Spleen (tissue), 11 donors: Measurements from ENCODE around the gene ZBTB42. TPM values are rescaled to one million over a fixed set of nuclear protein-coding genes. Genes with fewer than 3 reads are reported as not detected.

Experiments
- DNase-seq: peaks from one replicate; pipeline ENCODE4 v3.0.0-alpha.2; 2020
- H3K27ac ChIP-seq, 8 donors: fragments of 200-600 bp; sonication (generic) in 7 of 8; 1 replicate in 4 of 8; 2 replicates in 4 of 8; pipeline versions ENCODE4 v1.5.0 to v1.8.0; 2016 to 2021; ENCODE audit warnings: inconsistent platforms in 4 of 8, mild to moderate bottlenecking in 4 of 8, moderate library complexity in 1 of 8
- H3K27me3 ChIP-seq, 7 donors: fragments of 200-600 bp; sonication (generic) in 6 of 7; replicated peaks in 1 of 7; 1 replicate in 4 of 7; 2 replicates in 3 of 7; pipeline versions ENCODE4 v1.5.0 to v1.8.0; 2016 to 2021; ENCODE audit warnings: inconsistent platforms in 3 of 7, mild to moderate bottlenecking in 1 of 7
- H3K36me3 ChIP-seq, 6 donors: fragments of 200-600 bp; sonication (generic) in 5 of 6; 1 replicate in 4 of 6; 2 replicates in 2 of 6; pipeline versions ENCODE4 v1.5.0 to v1.8.0; 2016 to 2021; ENCODE audit warnings: inconsistent platforms in 2 of 6
- H3K4me1 ChIP-seq, 6 donors: fragments of 200-600 bp; sonication (generic) in 5 of 6; 1 replicate in 3 of 6; 2 replicates in 3 of 6; pipeline versions ENCODE4 v1.5.0 to v1.8.0; 2016 to 2021; ENCODE audit warnings: inconsistent platforms in 3 of 6
- H3K4me3 ChIP-seq, 8 donors: fragments of 200-600 bp; sonication (generic) in 7 of 8; 1 replicate in 4 of 8; 2 replicates in 4 of 8; pipeline versions ENCODE4 v1.5.0 to v1.8.0; 2016 to 2021; ENCODE audit warnings: inconsistent platforms in 4 of 8, mild to moderate bottlenecking in 4 of 8, moderate library complexity in 2 of 8
- H3K9me3 ChIP-seq, 8 donors: fragments of 200-600 bp; sonication (generic) in 7 of 8; 1 replicate in 4 of 8; 2 replicates in 4 of 8; pipeline versions ENCODE4 v1.5.0 to v1.8.0; 2016 to 2021; ENCODE audit warnings: inconsistent platforms in 4 of 8
- POLR2A ChIP-seq, 3 donors: fragments of 450-650 bp; IDR thresholded peaks; one replicate each; pipeline ENCODE4 v1.5.1; 2017; ENCODE audit warnings: antibody characterized with exemption in 3 of 3, mild to moderate bottlenecking in 1 of 3
- POLR2AphosphoS5 ChIP-seq, 3 donors: sonication (generic); formaldehyde crosslinking; IDR thresholded peaks; one replicate each; pipeline ENCODE4 v1.5.1; 2017; ENCODE audit warnings: antibody characterized with exemption in 3 of 3
- WGBS, 5 donors: extraction: QIAGEN DNeasy Blood & Tissue Kit in 3 of 5; methylation state at CpG; one replicate each; pipeline versions ENCODE4 v1.1.5 to v1.1.7; 2013 to 2018; 5-methylcytosine and 5-hydroxymethylcytosine counted together
- intact Hi-C: fragments of 100-400 bp; cut with DNase I; formaldehyde crosslinking; loops from one replicate; pipeline ENCODE4 v1.15.0; 2023; ENCODE audit warnings: low total_unique reads
- polyA plus RNA-seq, 3 donors: library from polyadenylated mRNA; stranded (reverse); fragments of 200-250 nt; gene quantifications; one replicate each; pipeline ENCODE4 v1.2.1, GENCODE V29; 2013
- total RNA-seq, 7 donors: library from RNA; depleted of rRNA in 3 of 7; stranded (reverse); fragments of >200 nt in 3 of 7; fragmentation: NEBNext Ultra II Directional in 4 of 7; extraction: Animal tissue kit (Norgen Biotek cat#: 25700) in 4 of 7; gene quantifications; one replicate each; pipeline versions ENCODE4 v1.1.0 to v1.2.1, GENCODE V29; 2016 to 2021
- TF ChIP-seq, protein P1 (sequence below), 11 experiments: fragments of 200-600 bp in 7 of 11; fragments of 450-650 bp in 4 of 11; sonication (generic) in 4 of 11; IDR thresholded peaks in 8 of 11; conservative IDR thresholded peaks in 3 of 11; 1 replicate in 7 of 11; 2 replicates in 4 of 11; pipeline versions ENCODE4 v1.4.0 to v1.8.0; 2016 to 2021; ENCODE audit warnings: antibody characterized with exemption in 11 of 11, inconsistent platforms in 4 of 11, mild to moderate bottlenecking in 1 of 11
- donor health status: healthy with polysubstance abuse.
- donor health status: DM: no; HTN: no; CAD: no; lungs with moderate emphysema.
- donor health status: DM: no; HTN: no; CAD: no.
- donor health status: Bipolar disorder and iron deficiency.
- donor health status: healthy.
- donor health status: DM: no; HTN: no; CAD: no.
- donor health status: DM: yes; HTN: yes; CAD: no.

The ZBTB42 gene
- total and polyA plus RNA-seq, 10 donors, result 0.74 to 11.5 (median 4.6) TPM

DNA sequence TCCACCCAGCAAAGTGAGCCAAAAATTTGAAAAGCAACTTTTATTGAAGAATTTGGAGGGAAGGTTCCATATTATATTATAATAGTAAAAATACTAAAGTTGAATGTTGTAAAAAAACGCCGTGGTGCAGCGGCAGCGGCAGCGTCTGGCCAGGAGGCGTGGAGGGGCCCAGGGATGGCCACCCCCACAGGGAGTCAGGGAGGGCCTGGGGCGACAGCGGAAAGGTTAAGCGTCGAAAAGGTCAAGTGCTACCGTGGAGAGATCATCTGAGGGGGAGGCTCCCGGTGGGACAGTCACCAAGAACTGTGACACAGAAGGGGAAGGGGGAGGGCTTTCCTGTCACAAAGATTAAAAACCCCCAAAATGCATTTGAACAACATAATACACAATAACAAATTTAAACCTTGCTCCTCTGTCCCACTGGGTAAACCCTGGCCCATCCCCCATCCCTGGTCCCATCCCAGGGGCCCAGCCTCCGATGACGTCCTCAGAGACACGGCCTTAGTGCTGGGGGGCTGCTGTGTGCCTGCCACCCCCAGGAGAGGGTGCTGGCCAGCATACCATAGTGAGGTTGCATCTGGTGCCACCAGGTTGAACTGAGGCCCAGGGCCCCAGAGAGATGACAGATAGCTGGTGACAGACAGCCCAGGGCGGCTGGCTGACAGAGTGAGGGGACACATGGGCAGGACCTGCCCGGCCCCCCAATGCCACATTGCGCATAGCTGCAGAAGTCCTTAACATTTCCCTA, 31.4 kb upstream of the ZBTB42 start:
- H3K36me3 ChIP-seq, result peaks cover 0 to 52% (median 39%) of the 10 kb centered on the region in 6 donors
- peaks cover 13 to 46% (median 30%) of the 10 kb centered on the region in 6 donors for H3K4me1 ChIP-seq
- H3K9me3 ChIP-seq, result peaks cover 0 to 12% (median 6%) of the 10 kb centered on the region in 8 donors
- H3K27me3 ChIP-seq, result no peaks in the 10 kb centered on the region
- DNase-seq, result no peak
- TF ChIP-seq POLR2A (IDR thresholded peaks at IDR 0.05) (no peak), POLR2AphosphoS5 (IDR thresholded peaks at IDR 0.05) (peak in 2 of 3 donors; percentile 5 to 37)
- H3K4me3 ChIP-seq, result no peak overlapping the region
- H3K27ac ChIP-seq, result peak overlapping the region in 6 of 8 donors; percentile 27 to 74 (median 56)
- WGBS, 5 donors, result 80 to 83% (median 82%) methylated on average over 17 to 18 of the region's 18 CpGs
- intact Hi-C loops, result loop anchor here (2.0 kb wide), 1 partner anchor 55 kb away; no protein-coding TSS in a partner anchor

GRCh38 chr14:104770072-104770579, 30.8 kb upstream of the ZBTB42 start:
- Histone ChIP-seq H3K27me3 (no peaks in the 10 kb centered on the region), H3K9me3 (peaks cover 0 to 12% (median 6%) of the 10 kb centered on the region in 8 donors), H3K27ac (no peak overlapping the region), H3K4me1 (peaks cover 13 to 46% (median 30%) of the 10 kb centered on the region in 6 donors), H3K36me3 (peaks cover 0 to 59% (median 46%) of the 10 kb centered on the region in 6 donors), H3K4me3 (no peak overlapping the region)
- no peak for DNase-seq
- TF ChIP-seq POLR2AphosphoS5 (IDR thresholded peaks at IDR 0.05) (no peak), POLR2A (IDR thresholded peaks at IDR 0.05) (no peak)
- TF ChIP-seq, protein P1, sequence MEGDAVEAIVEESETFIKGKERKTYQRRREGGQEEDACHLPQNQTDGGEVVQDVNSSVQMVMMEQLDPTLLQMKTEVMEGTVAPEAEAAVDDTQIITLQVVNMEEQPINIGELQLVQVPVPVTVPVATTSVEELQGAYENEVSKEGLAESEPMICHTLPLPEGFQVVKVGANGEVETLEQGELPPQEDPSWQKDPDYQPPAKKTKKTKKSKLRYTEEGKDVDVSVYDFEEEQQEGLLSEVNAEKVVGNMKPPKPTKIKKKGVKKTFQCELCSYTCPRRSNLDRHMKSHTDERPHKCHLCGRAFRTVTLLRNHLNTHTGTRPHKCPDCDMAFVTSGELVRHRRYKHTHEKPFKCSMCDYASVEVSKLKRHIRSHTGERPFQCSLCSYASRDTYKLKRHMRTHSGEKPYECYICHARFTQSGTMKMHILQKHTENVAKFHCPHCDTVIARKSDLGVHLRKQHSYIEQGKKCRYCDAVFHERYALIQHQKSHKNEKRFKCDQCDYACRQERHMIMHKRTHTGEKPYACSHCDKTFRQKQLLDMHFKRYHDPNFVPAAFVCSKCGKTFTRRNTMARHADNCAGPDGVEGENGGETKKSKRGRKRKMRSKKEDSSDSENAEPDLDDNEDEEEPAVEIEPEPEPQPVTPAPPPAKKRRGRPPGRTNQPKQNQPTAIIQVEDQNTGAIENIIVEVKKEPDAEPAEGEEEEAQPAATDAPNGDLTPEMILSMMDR (IDR thresholded peaks at IDR 0.05 in 8 of 11, conservative IDR thresholded peaks at IDR 0.05 in 3 of 11), result no peak
- intact Hi-C loops, result no loop called here
- 85 to 89% (median 88%) methylated on average over 24 of the region's 24 CpGs for WGBS, 5 donors

DNA sequence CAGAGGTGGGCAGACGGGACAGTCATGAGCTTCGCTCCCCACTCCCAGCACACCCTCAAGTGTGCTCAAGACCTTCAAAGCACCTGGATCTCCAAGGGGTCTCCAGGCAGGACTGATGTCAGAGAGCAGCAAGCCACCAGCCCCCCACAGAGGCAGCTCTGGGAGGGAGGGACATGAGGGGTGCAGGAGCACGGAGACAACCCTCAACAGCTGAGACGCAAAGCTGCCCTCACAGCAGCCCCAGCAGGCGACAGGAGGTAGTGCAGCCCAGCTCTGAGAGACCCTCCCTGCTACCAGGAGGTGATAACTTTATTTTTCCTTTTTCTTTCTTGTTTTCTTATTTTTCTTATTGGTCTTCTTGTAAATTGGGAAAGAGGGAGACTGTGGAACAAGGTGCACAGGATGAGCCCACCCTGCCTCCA, 30.0 kb upstream of the ZBTB42 start:
- DNase-seq, result no peak
- Histone ChIP-seq H3K27ac (no peak overlapping the region), H3K36me3 (peaks cover 0 to 66% (median 51%) of the 10 kb centered on the region in 6 donors), H3K9me3 (peaks cover 0 to 12% (median 6%) of the 10 kb centered on the region in 8 donors), H3K4me3 (no peak overlapping the region), H3K4me1 (peaks cover 13 to 46% (median 30%) of the 10 kb centered on the region in 6 donors), H3K27me3 (no peaks in the 10 kb centered on the region)
- intact Hi-C loops, result no loop called here
- TF ChIP-seq, protein P1 (IDR thresholded peaks at IDR 0.05 in 8 of 11, conservative IDR thresholded peaks at IDR 0.05 in 3 of 11), result peak in 7 of 11 experiments; percentile 22 to 57 (median 46)
- no peak for TF ChIP-seq POLR2A (IDR thresholded peaks at IDR 0.05)
- TF ChIP-seq POLR2AphosphoS5 (IDR thresholded peaks at IDR 0.05), result peak in 1 of 3 donors; percentile 13
- WGBS, 5 donors, result 87 to 97% (median 94%) methylated on average over 5 of the region's 5 CpGs

GRCh38 chr14:104771374-104771773, 29.5 kb upstream of the ZBTB42 start:
- no peaks in the 10 kb centered on the region for H3K27me3 ChIP-seq
- peaks cover 0 to 9% (median 6%) of the 10 kb centered on the region in 8 donors for H3K9me3 ChIP-seq
- no peak overlapping the region for H3K27ac ChIP-seq
- no peak for DNase-seq
- TF ChIP-seq POLR2AphosphoS5 (IDR thresholded peaks at IDR 0.05), result peak in 1 of 3 donors; percentile 2
- TF ChIP-seq, protein P1 (IDR thresholded peaks at IDR 0.05 in 8 of 11, conservative IDR thresholded peaks at IDR 0.05 in 3 of 11), result no peak
- 92 to 100% (median 98%) methylated on average over 3 to 4 of the region's 4 CpGs for WGBS, 5 donors
- no peak overlapping the region for H3K4me3 ChIP-seq
- H3K36me3 ChIP-seq, result peaks cover 0 to 71% (median 53%) of the 10 kb centered on the region in 6 donors
- peaks cover 13 to 46% (median 30%) of the 10 kb centered on the region in 6 donors for H3K4me1 ChIP-seq
- intact Hi-C loops, result no loop called here
